NCI-H2107 treated with DMSO at 0.1 percent for 48 hours (cell line): Measurements from ENCODE around the gene ATF7.
"Not testable (repeated sequence)": the region's sequence is repeated elsewhere in the genome, so short reads cannot be mapped to it uniquely, and the experiment has no call there.

Experiments used
- DNase-seq: peaks from one replicate; lab custom pipeline; 2025; ENCODE audit not compliant: unreplicated experiment; lab: John Stamatoyannopoulos, UW

Gene ATF7

GRCh38 chr12:53484686-53485575, 141.3 kb downstream of the ATF7 start:
- DNase-seq, result no peak

DNA sequence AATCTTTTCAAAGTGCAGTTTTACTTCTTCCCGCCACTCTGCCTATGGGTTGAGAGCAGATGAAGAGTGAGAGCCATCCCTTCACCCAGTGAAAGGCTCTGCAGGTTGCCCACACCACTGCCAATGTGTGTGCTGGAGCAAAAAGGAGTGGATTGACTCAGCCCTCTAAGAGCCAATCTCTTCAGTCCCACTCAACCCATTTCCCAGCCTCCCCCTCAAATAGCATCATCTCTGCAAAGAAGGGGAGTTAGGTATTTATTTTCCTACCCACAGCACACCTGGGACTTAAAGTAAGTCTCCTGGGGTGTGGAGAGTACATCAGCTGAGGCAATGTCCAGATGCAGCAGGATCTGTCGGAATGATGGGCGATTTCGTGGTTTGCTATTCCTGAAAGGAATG, 142.2 kb downstream of the ATF7 start:
- DNase-seq, result no peak

GRCh38 chr12:53483225-53483978, 142.8 kb downstream of the ATF7 start:
- no peak for DNase-seq

DNA sequence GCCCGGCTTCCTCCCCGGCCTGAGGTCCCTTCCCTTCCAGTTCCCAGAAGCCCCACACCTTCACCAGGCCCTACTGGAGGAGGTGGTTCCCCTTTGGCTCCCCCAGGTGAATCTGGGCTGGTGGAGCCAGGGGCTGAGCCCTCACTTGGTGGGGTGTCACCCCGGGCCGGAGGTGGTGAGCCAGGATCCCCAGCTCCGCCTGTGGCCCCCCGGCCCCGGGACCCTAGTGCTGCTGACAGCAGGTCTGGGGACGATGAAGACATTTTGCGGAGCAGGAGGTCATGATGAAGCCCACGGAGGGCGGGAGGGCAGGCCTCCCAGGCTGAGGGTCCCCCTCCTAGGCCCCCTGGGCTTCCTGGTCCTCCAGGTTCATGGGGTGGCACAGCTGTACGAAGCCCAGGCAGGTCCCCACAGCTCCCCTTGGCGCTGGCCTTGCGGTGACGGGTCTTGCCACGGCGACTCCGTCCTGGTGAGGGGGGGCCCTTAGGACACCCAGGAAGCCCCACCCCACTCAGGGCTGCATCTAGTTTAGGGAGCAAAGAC, 143.5 kb downstream of the ATF7 start:
- DNase-seq, result no peak

DNA sequence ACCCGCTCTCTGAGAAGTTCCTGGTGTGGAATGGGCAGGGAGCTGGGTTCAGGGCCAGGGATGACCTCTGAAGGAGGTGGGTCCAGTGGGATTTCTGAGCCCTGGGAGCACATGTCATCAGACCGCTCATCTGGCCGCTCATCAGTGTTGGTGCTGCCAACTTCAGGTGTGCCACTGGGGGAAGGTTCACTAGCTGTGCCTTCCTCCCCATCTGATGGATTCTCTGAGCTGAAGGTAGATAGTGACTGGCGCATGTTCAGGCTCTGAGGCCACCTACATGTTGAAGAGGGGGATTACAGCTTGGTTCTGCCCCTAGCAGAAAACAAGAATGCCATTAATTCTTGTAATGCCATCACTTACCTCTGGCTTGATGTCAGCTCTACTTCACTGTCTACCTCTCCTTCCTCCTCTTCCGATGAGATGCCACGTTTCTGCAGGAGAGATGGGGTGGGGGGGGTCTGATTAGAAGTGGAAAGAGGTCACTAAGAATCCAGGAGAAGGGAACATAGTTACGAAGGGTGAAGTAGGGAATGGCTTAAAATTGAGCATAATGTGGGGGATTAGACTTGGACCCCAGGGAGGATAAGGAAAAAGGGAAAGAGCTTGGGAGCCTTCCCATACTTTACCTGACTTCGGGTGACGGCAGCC, 144.1 kb downstream of the ATF7 start:
- no peak for DNase-seq

DNA sequence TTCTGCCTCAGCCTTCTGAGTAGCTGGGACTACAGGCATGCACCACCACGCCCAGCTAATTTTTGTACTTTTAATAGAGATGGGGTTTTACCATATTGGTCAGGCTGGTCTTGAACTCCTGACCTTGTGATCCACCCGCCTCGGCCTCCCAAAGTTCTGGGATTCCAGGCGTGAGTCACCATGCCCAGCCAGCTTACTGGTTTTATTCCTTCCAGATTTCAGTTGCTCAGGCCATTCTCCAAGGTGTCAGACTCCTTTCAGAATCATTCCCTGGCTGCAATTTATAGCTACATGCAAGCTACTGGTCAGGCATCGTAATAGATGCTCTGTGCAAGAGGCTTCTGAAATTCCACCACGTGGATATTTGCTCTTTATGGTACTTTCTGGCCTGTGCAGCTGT, 144.7 kb downstream of the ATF7 start:
- DNase-seq, result not testable (repeated sequence)

- DNase-seq, result no peak
Measured at GRCh38 chr12:53480491-53481442, 145.4 kb downstream of the ATF7 start.

DNA sequence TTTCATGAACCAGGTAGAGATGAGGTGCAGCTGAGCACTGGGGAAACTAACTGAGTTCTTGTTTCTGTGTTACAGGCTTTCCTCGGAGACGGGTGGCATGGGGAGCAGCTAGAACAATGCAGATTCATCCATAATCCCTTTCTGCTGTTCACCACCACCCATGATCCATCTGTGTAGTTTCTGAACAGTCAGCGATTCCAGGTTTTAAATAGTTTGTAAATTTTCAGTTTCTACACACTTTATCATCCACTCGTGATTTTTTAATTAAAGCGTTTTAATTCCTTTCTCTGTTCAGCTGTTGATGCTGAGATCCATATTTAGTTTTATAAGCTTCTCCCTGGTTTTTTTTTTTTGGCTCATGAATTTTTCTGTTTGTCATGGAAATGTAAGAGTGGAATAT, 146.9 kb downstream of the ATF7 start:
- DNase-seq, result no peak

DNA sequence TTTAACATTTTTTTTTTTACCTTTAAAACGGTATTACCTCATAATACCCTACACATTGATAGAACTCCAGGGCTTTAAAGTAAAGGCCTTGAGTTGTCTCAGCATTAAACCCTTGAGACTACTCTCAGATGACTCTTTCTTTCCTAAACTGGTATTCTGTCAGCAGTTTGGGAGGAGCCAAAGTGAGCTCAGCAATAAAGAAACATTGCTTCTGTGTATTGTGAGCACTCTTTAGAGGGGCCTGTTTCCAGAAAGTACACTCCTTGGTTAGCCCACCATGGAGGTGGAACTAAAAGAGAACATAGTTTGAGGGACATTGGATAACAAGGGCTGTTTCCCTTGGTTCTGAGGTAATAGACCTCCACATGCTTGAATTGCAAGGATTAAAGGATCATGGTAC, 147.3 kb downstream of the ATF7 start:
- DNase-seq, result no peak

DNA sequence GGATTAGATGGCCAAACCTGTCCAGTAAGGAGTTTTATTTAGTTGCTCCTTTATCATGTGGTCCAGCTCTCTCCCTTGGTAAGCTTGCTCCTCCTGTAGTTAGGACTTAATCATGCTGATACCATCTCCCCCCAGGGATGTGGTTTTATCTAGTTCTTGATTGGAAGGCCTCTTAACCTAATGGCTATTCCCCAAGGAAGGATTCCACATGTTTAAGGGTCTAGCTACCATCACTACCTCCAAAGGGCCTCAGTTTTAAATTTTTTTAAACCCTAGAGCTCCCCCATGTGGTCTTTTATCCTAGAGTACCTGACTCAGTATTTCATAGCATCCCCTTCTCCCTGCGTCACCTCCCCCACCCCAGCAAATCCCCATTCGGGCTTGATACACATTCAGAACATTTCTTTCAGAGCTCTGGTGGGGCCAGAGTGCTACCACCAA, 149.4 kb downstream of the ATF7 start:
- DNase-seq, result no peak

DNA sequence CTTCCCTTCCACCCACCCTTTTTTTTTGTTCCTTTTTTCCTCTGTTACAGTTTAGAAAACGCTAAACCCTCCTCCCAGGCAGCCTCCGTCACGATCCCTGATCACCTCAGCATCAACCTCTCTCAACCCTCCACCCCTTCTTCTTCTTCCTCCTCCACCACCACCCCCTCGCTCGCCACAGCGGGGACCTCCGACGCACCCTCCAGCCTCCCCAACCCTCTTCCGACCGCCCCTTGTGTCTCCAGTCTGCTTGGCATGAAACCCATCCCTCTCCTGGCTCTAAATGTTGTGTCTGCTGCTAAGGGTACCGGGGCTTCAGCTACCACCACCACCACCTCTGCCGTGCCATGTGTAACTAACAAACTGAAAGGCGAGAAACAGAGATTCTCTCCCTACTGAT, 151.4 kb downstream of the ATF7 start:
- no peak for DNase-seq

DNA sequence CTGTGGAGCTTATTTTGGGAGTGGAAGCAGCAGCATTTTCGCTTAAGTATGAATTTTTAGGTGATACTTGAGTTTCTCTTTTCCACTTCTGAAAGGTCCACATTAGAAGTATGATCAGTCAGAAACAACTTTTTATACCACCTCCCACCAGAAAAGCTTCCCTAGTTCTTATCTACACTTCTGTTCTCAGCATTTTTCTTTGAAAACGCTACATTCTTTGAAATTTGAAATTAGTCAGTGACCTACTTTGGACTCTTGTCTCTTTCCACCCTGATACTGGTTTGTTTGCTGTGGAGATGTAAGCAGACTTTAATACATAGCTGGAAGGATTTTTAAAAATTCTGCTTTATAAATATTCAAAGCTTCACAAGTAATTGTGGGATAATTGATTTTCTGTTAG, 152.1 kb downstream of the ATF7 start:
- DNase-seq, result no peak

- no peak for DNase-seq
Measured at GRCh38 chr12:53472056-53472582, 154.1 kb downstream of the ATF7 start.

- no peak for DNase-seq
Measured at GRCh38 chr12:53468282-53468681, 157.9 kb downstream of the ATF7 start.

- no peak for DNase-seq
Measured at GRCh38 chr12:53467880-53468279, 158.3 kb downstream of the ATF7 start.

GRCh38 chr12:53467082-53467481, 159.1 kb downstream of the ATF7 start:
- no peak for DNase-seq

GRCh38 chr12:53466640-53467039, 159.5 kb downstream of the ATF7 start:
- DNase-seq, result no peak

- no peak for DNase-seq
Measured at GRCh38 chr12:53465679-53466078, 160.5 kb downstream of the ATF7 start.

DNA sequence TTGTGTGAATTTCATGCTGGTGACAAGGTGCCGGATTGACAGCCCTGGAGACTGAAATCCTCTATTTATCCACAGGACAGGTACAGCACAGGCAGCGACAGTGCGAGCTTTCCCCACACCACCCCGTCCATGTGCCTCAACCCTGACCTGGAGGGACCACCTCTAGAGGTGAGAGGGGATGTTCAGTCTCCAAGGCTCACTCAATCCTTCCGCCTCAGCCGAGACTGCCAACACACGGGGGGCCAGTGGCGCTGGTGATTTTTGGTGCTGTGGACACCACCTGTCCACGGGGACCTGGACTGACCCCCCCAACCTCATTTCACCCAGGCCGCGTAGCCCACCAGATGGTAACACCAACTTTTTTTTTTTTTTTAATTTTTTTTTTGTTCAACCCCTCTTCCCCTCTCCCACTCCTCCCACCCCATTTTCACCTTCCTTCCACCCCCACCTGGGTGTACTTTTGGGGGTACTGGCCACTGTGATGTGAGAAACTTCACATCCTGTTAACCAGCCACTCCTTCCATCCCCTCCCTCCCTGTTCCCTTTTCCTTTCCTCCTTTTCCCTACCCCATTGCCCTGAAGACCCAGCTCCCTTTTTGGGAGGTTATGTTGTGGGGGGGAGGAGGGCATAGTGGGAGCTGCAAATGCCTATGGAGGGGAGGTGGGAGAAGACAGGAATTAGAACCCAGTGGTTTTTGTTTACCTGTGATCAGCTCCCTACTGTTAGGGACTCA, 161.3 kb downstream of the ATF7 start:
- no peak for DNase-seq
